ENCODE data around the gene DSTYK.
A peak's percentile ranks its signal among the peaks of the same experiment; 100 is the strongest.

Gene DSTYK

DNA sequence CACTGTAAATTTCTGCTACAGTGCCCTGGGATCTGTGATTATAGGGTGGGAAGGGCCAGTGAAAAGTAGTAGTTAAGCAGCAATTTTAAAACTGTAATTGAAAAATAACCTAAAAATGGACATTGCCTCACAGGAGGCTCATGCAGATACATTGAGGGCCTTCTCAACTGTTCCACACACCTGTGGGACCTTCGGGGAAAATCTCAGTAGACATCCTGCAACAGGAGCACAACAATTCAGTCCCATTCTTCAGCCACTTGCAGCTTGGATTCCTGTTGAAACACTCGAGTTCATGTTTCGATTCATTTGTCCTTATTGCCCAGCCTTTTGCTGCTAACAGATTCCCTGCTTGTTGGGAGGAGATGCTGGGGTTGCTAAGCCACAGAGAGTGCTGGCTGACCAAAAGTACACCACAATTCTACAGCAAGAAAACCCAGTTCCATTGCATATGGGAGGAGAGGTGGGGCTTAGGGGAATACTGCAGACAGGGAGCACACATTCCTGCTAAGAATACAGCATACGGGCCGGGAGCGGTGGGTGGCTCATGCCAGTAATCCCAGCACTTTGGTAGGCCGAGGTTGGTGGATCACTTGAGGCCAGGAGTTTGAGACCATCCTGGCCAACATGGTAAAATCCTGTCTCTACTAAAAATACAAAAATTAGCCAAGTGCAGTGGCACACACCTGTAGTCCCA lies 20.8 kb upstream of the DSTYK start:
- no peak overlapping the region for H3K4me3 ChIP-seq (ENCODE audit: low read depth, low read length)
- ChIA-PET CTCF (interaction anchor here (1.3 to 10.4 kb wide), 2 partner anchors 23 to 41 kb away, joined by 5 to 253 read pairs; no protein-coding TSS in a partner anchor), POLR2A (no interaction called here)
- no peaks in the 10 kb centered on the region for H3K9me3 ChIP-seq (ENCODE audit: control insufficient read depth, insufficient read depth, low read depth, low read length)
- H3K36me3 ChIP-seq (ENCODE audit: control insufficient read depth in 2 of 2, insufficient read depth in 1 of 2, low read length in 2 of 2) = no peaks in the 10 kb centered on the region
- TF ChIP-seq ZNF394 (tag by site-specific recombination; IDR thresholded peaks at IDR 0.05; ENCODE audit: borderline replicate concordance) = no peak
- peak; percentile 61; the same call in 1 of the 2 replicates for TF ChIP-seq SCRT1 (tag by site-specific recombination; IDR thresholded peaks at IDR 0.05; ENCODE audit: borderline replicate concordance)
- peak; percentile 43 for TF ChIP-seq SCRT2 (tag by site-specific recombination; IDR thresholded peaks at IDR 0.05)
- TF ChIP-seq, protein P1, sequence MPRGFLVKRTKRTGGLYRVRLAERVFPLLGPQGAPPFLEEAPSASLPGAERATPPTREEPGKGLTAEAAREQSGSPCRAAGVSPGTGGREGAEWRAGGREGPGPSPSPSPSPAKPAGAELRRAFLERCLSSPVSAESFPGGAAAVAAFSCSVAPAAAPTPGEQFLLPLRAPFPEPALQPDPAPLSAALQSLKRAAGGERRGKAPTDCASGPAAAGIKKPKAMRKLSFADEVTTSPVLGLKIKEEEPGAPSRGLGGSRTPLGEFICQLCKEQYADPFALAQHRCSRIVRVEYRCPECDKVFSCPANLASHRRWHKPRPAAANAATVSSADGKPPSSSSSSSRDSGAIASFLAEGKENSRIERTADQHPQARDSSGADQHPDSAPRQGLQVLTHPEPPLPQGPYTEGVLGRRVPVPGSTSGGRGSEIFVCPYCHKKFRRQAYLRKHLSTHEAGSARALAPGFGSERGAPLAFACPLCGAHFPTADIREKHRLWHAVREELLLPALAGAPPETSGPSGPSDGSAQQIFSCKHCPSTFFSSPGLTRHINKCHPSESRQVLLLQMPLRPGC (tag by site-specific recombination; IDR thresholded peaks at IDR 0.05) = no peak
- no peak overlapping the region for H3K27ac ChIP-seq (ENCODE audit: extremely low read depth, low read depth, low read length)
- no peaks in the 10 kb centered on the region for H3K4me1 ChIP-seq (ENCODE audit: control insufficient read depth, insufficient read depth, low read length)

- Histone ChIP-seq H3K36me3 (ENCODE audit: control insufficient read depth in 2 of 2, insufficient read depth in 1 of 2, low read length in 2 of 2) (no peaks in the 10 kb centered on the region), H3K4me3 (ENCODE audit: low read depth, low read length) (no peak overlapping the region), H3K27ac (ENCODE audit: extremely low read depth, low read depth, low read length) (no peak overlapping the region), H3K4me1 (ENCODE audit: control insufficient read depth, insufficient read depth, low read length) (peaks cover 11% of the 10 kb centered on the region), H3K9me3 (ENCODE audit: control insufficient read depth, insufficient read depth, low read depth, low read length) (no peaks in the 10 kb centered on the region)
- TF ChIP-seq BCL6B (tag by site-specific recombination; IDR thresholded peaks at IDR 0.05) (no peak), REST (tag by site-specific recombination; IDR thresholded peaks at IDR 0.05) (no peak), ZNF530 (tag by site-specific recombination; IDR thresholded peaks at IDR 0.05; ENCODE audit: low read depth) (no peak), ZNF174 (tag by site-specific recombination; IDR thresholded peaks at IDR 0.05) (no peak), ZNF654 (tag by site-specific recombination; IDR thresholded peaks at IDR 0.05; ENCODE audit: low read depth) (no peak)
- ChIA-PET CTCF (interaction anchor here (0.8 to 10.4 kb wide), 5 partner anchors 16 to 168 kb away, joined by 3 to 253 read pairs (median 12); no protein-coding TSS in a partner anchor), POLR2A (interaction anchor here (0.6 to 1.9 kb wide), 2 partner anchors 22 to 29 kb away, joined by 4 to 10 read pairs; no protein-coding TSS in a partner anchor)
These were observed 19.5 kb upstream of the DSTYK start for GRCh38 chr1:205230982-205231381.

- no peaks in the 10 kb centered on the region for H3K36me3 ChIP-seq (ENCODE audit: control insufficient read depth in 2 of 2, insufficient read depth in 1 of 2, low read length in 2 of 2)
- no peak overlapping the region; the same call in 1 of the 2 replicates for H3K4me3 ChIP-seq (ENCODE audit: low read depth, low read length)
- H3K27ac ChIP-seq (ENCODE audit: extremely low read depth, low read depth, low read length) = no peak overlapping the region
- H3K4me1 ChIP-seq (ENCODE audit: control insufficient read depth, insufficient read depth, low read length) = peaks cover 16% of the 10 kb centered on the region
- POLR2A ChIA-PET = interaction anchor here (0.6 to 3.1 kb wide), 14 partner anchors 8 to 108 kb away, joined by 3 to 20 read pairs (median 6); partner anchors contain the start of gene RBBP5
- CTCF ChIA-PET = interaction anchor here (0.5 to 10.4 kb wide), 25 partner anchors 10 to 288 kb away, joined by 3 to 253 read pairs (median 3); no protein-coding TSS in a partner anchor
- no peaks in the 10 kb centered on the region for H3K9me3 ChIP-seq (ENCODE audit: control insufficient read depth, insufficient read depth, low read depth, low read length)
- TF ChIP-seq ZSCAN30 (tag by site-specific recombination; IDR thresholded peaks at IDR 0.05) (no peak), ZNF658 (tag by site-specific recombination; IDR thresholded peaks at IDR 0.05) (no peak), ZNF132 (tag by site-specific recombination; IDR thresholded peaks at IDR 0.05; ENCODE audit: borderline replicate concordance) (no peak), KLF8 (tag by site-specific recombination; IDR thresholded peaks at IDR 0.05) (no peak), ZNF623 (tag by site-specific recombination; IDR thresholded peaks at IDR 0.05) (no peak), SP3 (tag by site-specific recombination; IDR thresholded peaks at IDR 0.05) (no peak)
- TF ChIP-seq, protein P2, sequence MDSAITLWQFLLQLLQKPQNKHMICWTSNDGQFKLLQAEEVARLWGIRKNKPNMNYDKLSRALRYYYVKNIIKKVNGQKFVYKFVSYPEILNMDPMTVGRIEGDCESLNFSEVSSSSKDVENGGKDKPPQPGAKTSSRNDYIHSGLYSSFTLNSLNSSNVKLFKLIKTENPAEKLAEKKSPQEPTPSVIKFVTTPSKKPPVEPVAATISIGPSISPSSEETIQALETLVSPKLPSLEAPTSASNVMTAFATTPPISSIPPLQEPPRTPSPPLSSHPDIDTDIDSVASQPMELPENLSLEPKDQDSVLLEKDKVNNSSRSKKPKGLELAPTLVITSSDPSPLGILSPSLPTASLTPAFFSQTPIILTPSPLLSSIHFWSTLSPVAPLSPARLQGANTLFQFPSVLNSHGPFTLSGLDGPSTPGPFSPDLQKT (IDR thresholded peaks at IDR 0.05; ENCODE audit: borderline replicate concordance, low read depth, low read length) = no peak
- TF ChIP-seq, protein P3, sequence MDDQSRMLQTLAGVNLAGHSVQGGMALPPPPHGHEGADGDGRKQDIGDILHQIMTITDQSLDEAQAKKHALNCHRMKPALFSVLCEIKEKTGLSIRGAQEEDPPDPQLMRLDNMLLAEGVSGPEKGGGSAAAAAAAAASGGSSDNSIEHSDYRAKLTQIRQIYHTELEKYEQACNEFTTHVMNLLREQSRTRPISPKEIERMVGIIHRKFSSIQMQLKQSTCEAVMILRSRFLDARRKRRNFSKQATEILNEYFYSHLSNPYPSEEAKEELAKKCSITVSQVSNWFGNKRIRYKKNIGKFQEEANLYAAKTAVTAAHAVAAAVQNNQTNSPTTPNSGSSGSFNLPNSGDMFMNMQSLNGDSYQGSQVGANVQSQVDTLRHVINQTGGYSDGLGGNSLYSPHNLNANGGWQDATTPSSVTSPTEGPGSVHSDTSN (CRISPR knock-in tag; IDR thresholded peaks at IDR 0.05) = no peak
These were observed 18.6 kb upstream of the DSTYK start for GRCh38 chr1:205229916-205230700.

Measured in HEK293 (cell line).